Stimulated activated CD4-positive, alpha-beta T cell treated with anti-CD3 and anti-CD28 coated beads, TNF-alpha, amount 100 ng/mL, for 1 hour (primary cell): ENCODE data around the gene SRP54.
"Not testable (repeated sequence)": the region's sequence is repeated elsewhere in the genome, so short reads cannot be mapped to it uniquely, and the experiment has no call there.

Experiments
- DNase-seq, 3 donors: peaks; one replicate each; pipeline ENCODE4 v3.0.0-alpha.2; 2020; ENCODE audit warnings: low read depth in 3 of 3, low spot score in 1 of 3

SRP54 gene

GRCh38 chr14:35046048-35046750 lies 63.4 kb downstream of the SRP54 start, which contains the start of gene FAM177A1:
Gene FAM177A1 (plus strand): TSS chr14:35046272. CDS start chr14:35046464, 192 bp downstream.
- peak; percentile 94 to 98 (median 96) for DNase-seq

GRCh38 chr14:35046751-35047536 lies 64.2 kb downstream of the SRP54 start:
- DNase-seq: no peak

DNA sequence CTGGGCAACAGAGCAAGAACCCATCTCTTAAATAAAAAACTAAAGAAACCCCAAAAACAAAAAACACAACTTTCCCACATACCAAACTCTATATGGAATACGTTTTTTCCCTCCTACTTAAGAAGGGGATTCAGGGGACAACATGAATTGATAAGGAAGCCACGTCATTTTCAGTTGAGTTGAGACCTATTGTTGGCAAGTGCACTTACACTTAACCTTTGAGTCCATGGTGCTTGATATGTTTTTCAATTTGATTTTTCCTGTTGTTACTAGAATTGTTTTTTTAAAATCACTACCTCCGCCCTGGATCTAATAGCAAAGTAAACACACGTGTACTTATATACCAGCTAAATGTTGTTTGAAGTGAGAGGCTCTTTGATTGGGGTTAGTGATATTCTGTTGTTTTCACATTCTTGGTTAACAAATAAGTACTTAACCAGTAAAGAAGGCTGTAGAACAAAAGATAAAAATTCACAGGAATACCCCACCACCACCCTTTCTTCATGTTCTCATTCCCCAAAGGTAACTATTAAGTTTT lies 65.3 kb downstream of the SRP54 start:
- DNase-seq: no peak

DNA sequence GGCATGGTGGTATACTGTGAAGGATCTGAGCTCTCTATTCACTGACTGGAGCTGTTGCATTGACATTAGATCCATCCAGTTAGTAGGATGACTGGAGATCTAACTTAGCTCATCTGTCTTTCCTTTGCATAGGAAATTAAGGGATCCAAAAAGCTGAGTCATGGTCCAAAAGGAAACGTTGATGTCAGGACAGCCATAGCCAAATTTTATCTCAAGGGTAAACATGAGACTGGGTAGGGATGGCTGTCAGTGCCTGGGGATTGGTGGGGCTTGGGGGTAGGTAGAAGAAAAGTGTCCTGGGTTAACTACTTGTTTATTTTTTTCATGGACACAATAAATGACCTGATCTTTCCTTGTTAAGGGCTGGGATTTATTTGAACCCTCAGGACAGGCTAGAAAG lies 67.9 kb downstream of the SRP54 start:
- DNase-seq: no peak

- DNase-seq: no peak
These were observed 69.0 kb downstream of the SRP54 start for GRCh38 chr14:35051796-35052195.

DNA sequence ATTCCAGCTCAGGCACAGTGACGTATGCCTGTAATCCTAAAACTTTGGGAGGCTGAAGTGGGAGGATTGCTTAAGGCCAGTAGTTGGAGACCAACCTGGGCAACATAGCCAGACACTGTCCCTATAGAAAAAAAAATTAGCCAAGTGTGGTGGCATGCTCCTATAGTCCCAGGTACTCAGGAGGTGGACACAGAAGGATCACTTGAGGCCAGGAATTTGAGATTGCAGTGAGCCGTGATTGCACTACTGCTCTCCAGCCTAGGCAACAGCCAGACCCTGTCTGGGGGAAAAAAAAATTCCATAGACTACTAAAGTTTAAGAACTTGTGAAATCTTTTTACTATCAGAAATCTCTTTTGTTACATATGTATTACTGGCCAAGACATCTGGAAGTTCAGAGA lies 69.8 kb downstream of the SRP54 start:
- DNase-seq: no peak

GRCh38 chr14:35061113-35061791 lies 78.5 kb downstream of the SRP54 start:
- DNase-seq: not testable (repeated sequence)

DNA sequence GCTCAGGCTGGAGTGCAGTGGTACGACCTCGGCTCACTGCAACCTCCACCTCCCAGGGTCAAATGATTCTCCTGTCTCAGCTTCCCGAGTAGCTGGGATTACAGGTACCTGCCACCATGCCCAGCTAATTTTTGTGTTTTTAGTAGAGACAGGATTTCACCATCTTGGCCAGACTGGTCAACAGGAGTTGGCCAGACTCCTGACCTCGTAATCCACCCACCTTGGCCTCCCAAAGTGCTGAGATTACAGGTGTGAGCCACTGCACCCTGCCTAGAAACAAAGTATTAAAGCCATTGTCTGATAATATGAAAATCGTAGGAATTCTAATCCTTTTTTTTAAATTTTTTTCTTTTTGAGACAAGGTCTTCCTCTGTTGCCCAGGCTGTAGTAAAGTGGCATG lies 82.9 kb downstream of the SRP54 start:
- not testable (repeated sequence) for DNase-seq

- DNase-seq: no peak
These were observed 85.6 kb downstream of the SRP54 start for GRCh38 chr14:35068238-35069012.

DNA sequence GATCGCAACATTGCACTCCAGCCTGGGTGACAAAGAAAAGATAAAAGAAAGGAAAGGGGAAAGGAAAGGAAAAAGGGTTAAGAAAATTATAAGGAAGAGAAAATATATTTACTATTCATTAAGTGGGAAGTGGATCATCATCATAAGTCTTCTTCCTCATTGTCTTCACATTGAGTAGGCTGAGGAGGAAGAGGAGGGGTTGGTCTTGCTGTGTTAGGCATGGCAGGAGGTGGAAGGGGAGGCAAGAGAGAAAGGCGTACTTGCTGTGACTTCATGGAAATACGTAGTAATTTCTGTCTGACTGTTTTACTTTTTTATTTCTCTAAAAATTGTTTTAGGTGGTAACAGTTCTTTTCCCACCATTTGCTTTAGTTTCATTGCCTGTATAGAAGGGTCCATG lies 89.4 kb downstream of the SRP54 start:
- DNase-seq: no peak

- DNase-seq: no peak
These were observed 90.7 kb downstream of the SRP54 start for GRCh38 chr14:35073486-35073885.

GRCh38 chr14:35078082-35078481 lies 95.3 kb downstream of the SRP54 start:
- DNase-seq: no peak
